ENCODE measurements around the gene SCAMP5.

DNA sequence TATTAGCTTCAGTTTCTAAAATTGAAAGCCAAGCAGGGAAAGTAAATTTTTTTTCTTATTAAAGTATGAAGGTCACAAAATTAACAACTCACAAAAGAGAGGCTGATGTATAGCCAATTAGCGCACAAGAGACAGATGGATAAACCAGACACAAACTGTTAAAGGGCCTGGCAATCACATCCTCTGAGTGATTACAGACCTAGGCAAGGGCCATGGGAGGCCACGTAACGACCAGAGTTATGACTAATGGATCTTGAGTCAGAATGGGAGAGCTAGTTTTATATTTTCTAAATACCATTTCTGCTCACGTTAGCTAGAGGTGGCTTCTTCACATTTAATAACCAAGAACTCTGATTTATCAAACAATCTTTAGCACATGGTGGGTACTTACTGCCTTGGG lies 17.8 kb upstream of the SCAMP5 start:
- TF ChIP-seq EP300 (IDR thresholded peaks at IDR 0.05), result no peak
- no peak for TF ChIP-seq POLR2A (IDR thresholded peaks at IDR 0.05; ENCODE audit: low read depth)
- TF ChIP-seq, protein P1, sequence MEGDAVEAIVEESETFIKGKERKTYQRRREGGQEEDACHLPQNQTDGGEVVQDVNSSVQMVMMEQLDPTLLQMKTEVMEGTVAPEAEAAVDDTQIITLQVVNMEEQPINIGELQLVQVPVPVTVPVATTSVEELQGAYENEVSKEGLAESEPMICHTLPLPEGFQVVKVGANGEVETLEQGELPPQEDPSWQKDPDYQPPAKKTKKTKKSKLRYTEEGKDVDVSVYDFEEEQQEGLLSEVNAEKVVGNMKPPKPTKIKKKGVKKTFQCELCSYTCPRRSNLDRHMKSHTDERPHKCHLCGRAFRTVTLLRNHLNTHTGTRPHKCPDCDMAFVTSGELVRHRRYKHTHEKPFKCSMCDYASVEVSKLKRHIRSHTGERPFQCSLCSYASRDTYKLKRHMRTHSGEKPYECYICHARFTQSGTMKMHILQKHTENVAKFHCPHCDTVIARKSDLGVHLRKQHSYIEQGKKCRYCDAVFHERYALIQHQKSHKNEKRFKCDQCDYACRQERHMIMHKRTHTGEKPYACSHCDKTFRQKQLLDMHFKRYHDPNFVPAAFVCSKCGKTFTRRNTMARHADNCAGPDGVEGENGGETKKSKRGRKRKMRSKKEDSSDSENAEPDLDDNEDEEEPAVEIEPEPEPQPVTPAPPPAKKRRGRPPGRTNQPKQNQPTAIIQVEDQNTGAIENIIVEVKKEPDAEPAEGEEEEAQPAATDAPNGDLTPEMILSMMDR (IDR thresholded peaks at IDR 0.05), result no peak
- TF ChIP-seq POLR2AphosphoS5 (IDR thresholded peaks at IDR 0.05), result no peak

All from esophagus muscularis mucosa (tissue), 4 donors.